HepG2 (cell line): ENCODE data around the gene MBD3L2. TPM values are rescaled to one million over a fixed set of nuclear protein-coding genes. Genes with fewer than 3 reads are reported as not detected.

Source experiments
- CCAR2 ChIP-seq: fragments of 200-400 bp; formaldehyde crosslinking; optimal IDR thresholded peaks from 2 replicates; pipeline ENCODE3; 2018; ENCODE audit warnings: low read depth, mild to moderate bottlenecking, low read length, moderate library complexity
- CHD2 ChIP-seq: IDR thresholded peaks from 2 replicates; pipeline ENCODE4 v1.6.1; 2011; ENCODE audit warnings: low read depth, low read length, improper control_type of control experiment
- GLI4 ChIP-seq: sonication (generic); formaldehyde crosslinking; IDR thresholded peaks from 2 replicates; pipeline ENCODE4 v1.5.1; 2020; ENCODE audit warnings: missing genetic modification reagents, mild to moderate bottlenecking, moderate library complexity, borderline replicate concordance
- HDAC6 ChIP-seq: fragments of 200-600 bp; sonication (generic); IDR thresholded peaks from 2 replicates; pipeline ENCODE4 v1.7.0; 2017; ENCODE audit warnings: mild to moderate bottlenecking, antibody characterized with exemption, low read length, low read depth
- HNF4A ChIP-seq: sonication (generic); formaldehyde crosslinking; IDR thresholded peaks from 2 replicates; pipeline ENCODE4 v1.4.0; 2020; ENCODE audit warnings: missing genetic modification reagents
- HNRNPL ChIP-seq: fragments of 200-400 bp; formaldehyde crosslinking; IDR thresholded peaks from 2 replicates; pipeline ENCODE4 v1.6.1; 2017; ENCODE audit warnings: mild to moderate bottlenecking, low read depth, low read length
- HOXA3 ChIP-seq: sonication (generic); formaldehyde crosslinking; IDR thresholded peaks from 2 replicates; pipeline ENCODE4 v1.5.0; 2020; ENCODE audit warnings: missing genetic modification reagents
- IRF1 ChIP-seq: sonication (generic); formaldehyde crosslinking; IDR thresholded peaks from 2 replicates; pipeline ENCODE4 v1.4.0; 2020; ENCODE audit warnings: low read depth, mild to moderate bottlenecking, missing genetic modification reagents
- MNT ChIP-seq: fragments of 450-650 bp; IDR thresholded peaks from 2 replicates; pipeline ENCODE4 v1.6.1; 2016
- MTERF4 ChIP-seq: sonication (generic); formaldehyde crosslinking; IDR thresholded peaks from 2 replicates; pipeline ENCODE4 v1.8.0; 2023; ENCODE audit warnings: mild to moderate bottlenecking, missing genetic modification reagents
- MXD4 ChIP-seq: IDR thresholded peaks from 2 replicates; pipeline ENCODE4 v1.6.1; 2016; ENCODE audit warnings: mild to moderate bottlenecking, missing biosample characterization, missing genetic modification reagents
- PHF5A ChIP-seq: IDR thresholded peaks from one replicate; pipeline ENCODE4 v1.6.1; 2018; ENCODE audit warnings: low read depth, missing genetic modification reagents; ENCODE audit not compliant: unreplicated experiment
- RBFOX2 ChIP-seq: fragments of 200-400 bp; formaldehyde crosslinking; IDR thresholded peaks from 2 replicates; pipeline ENCODE4 v1.6.1; 2017; ENCODE audit warnings: low read depth, mild to moderate bottlenecking, low read length
- SAFB2 ChIP-seq: sonication (generic); formaldehyde crosslinking; IDR thresholded peaks from 2 replicates; pipeline ENCODE4 v1.5.1; 2020; ENCODE audit warnings: missing genetic modification reagents, low read depth, mild to moderate bottlenecking, borderline replicate concordance
- SNAI1 ChIP-seq: sonication (generic); formaldehyde crosslinking; IDR thresholded peaks from 2 replicates; pipeline ENCODE4 v1.5.0; 2020; ENCODE audit warnings: mild to moderate bottlenecking, missing genetic modification reagents, borderline replicate concordance
- TEAD3 ChIP-seq: optimal IDR thresholded peaks from 2 replicates; pipeline ENCODE3; 2016; ENCODE audit warnings: borderline replicate concordance
- YEATS4 ChIP-seq: sonication (generic); formaldehyde crosslinking; IDR thresholded peaks from 2 replicates; pipeline ENCODE4 v1.4.0; 2020; ENCODE audit warnings: missing genetic modification reagents, borderline replicate concordance
- ZBTB1 ChIP-seq: sonication (generic); formaldehyde crosslinking; IDR thresholded peaks from 2 replicates; pipeline ENCODE4 v1.4.0; 2020; ENCODE audit warnings: missing genetic modification reagents, borderline replicate concordance
- ZBTB39 ChIP-seq: sonication (generic); formaldehyde crosslinking; IDR thresholded peaks from 2 replicates; pipeline ENCODE4 v1.5.0; 2020; ENCODE audit warnings: missing genetic modification reagents
- ZBTB7B ChIP-seq: sonication (generic); formaldehyde crosslinking; IDR thresholded peaks from 2 replicates; pipeline ENCODE4 v1.4.0; 2020; ENCODE audit warnings: missing genetic modification reagents
- ZNF3 ChIP-seq: IDR thresholded peaks from 2 replicates; pipeline ENCODE4 v1.7.0; 2017; ENCODE audit warnings: inconsistent platforms
- ZNF317 ChIP-seq: sonication (generic); formaldehyde crosslinking; IDR thresholded peaks from 2 replicates; pipeline ENCODE4 v1.5.0; 2020; ENCODE audit warnings: mild to moderate bottlenecking, missing genetic modification reagents
- ZNF557 ChIP-seq: sonication (generic); formaldehyde crosslinking; IDR thresholded peaks from 2 replicates; pipeline ENCODE4 v1.4.0; 2020; ENCODE audit warnings: missing genetic modification reagents
- ZNF784 ChIP-seq: sonication (generic); formaldehyde crosslinking; IDR thresholded peaks from 2 replicates; pipeline ENCODE4 v1.5.1; 2020; ENCODE audit warnings: missing genetic modification reagents, mild to moderate bottlenecking, borderline replicate concordance
- polyA plus RNA-seq, 8 experiments: library from polyadenylated mRNA; depleted of rRNA in 3 of 8; stranded (reverse) in 7 of 8; unstranded in 1 of 8; fragments of >200 nt; fragmentation: Illumina TruSeq in 4 of 8; extraction: Trizol in 4 of 8; gene quantifications; 2 replicates each; pipeline versions ENCODE4 v1.2.1 to v1.2.3, GENCODE V29; 2011 to 2016; ENCODE audit warnings: low read depth in 4 of 8, missing spikeins in 1 of 8, mixed read lengths in 1 of 8; ENCODE audit not compliant: insufficient read depth in 1 of 8
- total RNA-seq, 5 experiments: library from RNA; depleted of rRNA; stranded (reverse); fragments of >200 nt; fragmentation: Illumina TruSeq; extraction: Trizol; gene quantifications; 2 replicates each; pipeline ENCODE4 v1.2.3, GENCODE V29; 2016; ENCODE audit warnings: low read depth in 1 of 5

The MBD3L2 gene
- total and polyA plus RNA-seq, 2 of the 13 experiments (the other 11 are each of a cell fraction or from before 2014, with no cell fraction given), result not detected

- TF ChIP-seq ZNF3 (no peak), TEAD3 (CRISPR knock-in tag) (peak; percentile 46), ZBTB1 (CRISPR knock-in tag) (no peak), HOXA3 (CRISPR knock-in tag) (peak; percentile 28), RBFOX2 (peak; percentile 94), ZBTB39 (CRISPR knock-in tag) (no peak), MXD4 (CRISPR knock-in tag) (no peak), MTERF4 (peak; percentile 48; the same call in 1 of the 2 replicates), ZNF784 (no peak), GLI4 (CRISPR knock-in tag) (peak; percentile 53), YEATS4 (no peak), HNRNPL (peak; percentile 82), CHD2 (no peak), MNT (no peak), ZNF317 (CRISPR knock-in tag) (peak; percentile 40; the same call in 1 of the 2 replicates), HDAC6 (no peak), PHF5A (no peak), ZNF557 (no peak), SNAI1 (CRISPR knock-in tag) (0 out of 2 replicates have a peak, but pooled peaks have one; percentile 33), SAFB2 (CRISPR knock-in tag) (0 out of 2 replicates have a peak, but pooled peaks have one; percentile 17), CCAR2 (no peak), ZBTB7B (no peak; the same call in 1 of the 2 replicates), IRF1 (CRISPR knock-in tag) (no peak), HNF4A (no peak)
Observed at GRCh38 chr19:7098701-7099596, 49.8 kb downstream of the MBD3L2 start (continued).
